ENCODE results near the gene GRID2.

- no peak for TF ChIP-seq CTCF (IDR thresholded peaks at IDR 0.05)
- TF ChIP-seq POLR2A (IDR thresholded peaks at IDR 0.05): no peak
Measured at GRCh38 chr4:93645120-93645519, 1341.4 kb downstream of the GRID2 start.
